MM.1S (cell line): ENCODE data around the gene ACTN1.

Experiments used
- CTCF ChIP-seq: fragments of 300-600 bp; sonication (generic); IDR thresholded peaks from 2 replicates; pipeline ENCODE4 v1.5.1; 2016; ENCODE audit warnings: antibody characterized with exemption, low read length, mixed read lengths
- EZH2 ChIP-seq: fragments of 300-600 bp; sonication (generic); optimal IDR thresholded peaks from 2 replicates; pipeline ENCODE3; 2017; ENCODE audit warnings: low read depth, mild to moderate bottlenecking, antibody characterized with exemption, low read length, mixed read lengths

GRCh38 chr14:68958553-68958952 is 20.5 kb downstream of the ACTN1 start:
- no peak for TF ChIP-seq CTCF
- no peak for TF ChIP-seq EZH2
